Stimulated activated CD8-positive, alpha-beta memory T cell treated with anti-CD3 and anti-CD28 coated beads, Interleukin-12 subunit alpha, Interleukin-12 subunit beta, amount 100 ng/mL, for 1 hour (primary cell): ENCODE measurements around the gene RSRP1.
A peak's percentile ranks its signal among the peaks of the same experiment; 100 is the strongest.

Source experiments
- DNase-seq: peaks from one replicate; pipeline ENCODE4 v3.0.0-alpha.2; 2020; ENCODE audit warnings: low read depth

Gene RSRP1

GRCh38 chr1:25217598-25218232, 29.5 kb downstream of the RSRP1 start:
- no peak for DNase-seq

- DNase-seq: no peak
Measured at GRCh38 chr1:25217015-25217414, 30.2 kb downstream of the RSRP1 start.

- DNase-seq: no peak
Measured at GRCh38 chr1:25216123-25216522, 31.1 kb downstream of the RSRP1 start.

GRCh38 chr1:25212725-25213124, 34.5 kb downstream of the RSRP1 start:
- DNase-seq: no peak

GRCh38 chr1:25210728-25211127, 36.5 kb downstream of the RSRP1 start:
- no peak for DNase-seq

GRCh38 chr1:25209516-25209915, 37.7 kb downstream of the RSRP1 start:
- no peak for DNase-seq

GRCh38 chr1:25208561-25209222, 38.6 kb downstream of the RSRP1 start:
- no peak for DNase-seq

- DNase-seq: no peak
Measured at GRCh38 chr1:25208092-25208491, 39.2 kb downstream of the RSRP1 start.

- DNase-seq: no peak
Measured at GRCh38 chr1:25206201-25206600, 41.1 kb downstream of the RSRP1 start.

GRCh38 chr1:25205786-25206185, 41.5 kb downstream of the RSRP1 start:
- no peak for DNase-seq

- DNase-seq: peak; percentile 6
Measured at GRCh38 chr1:25204797-25205480, 42.3 kb downstream of the RSRP1 start.

- DNase-seq: no peak
Measured at GRCh38 chr1:25201006-25201405, 46.2 kb downstream of the RSRP1 start.

- no peak for DNase-seq
Measured at GRCh38 chr1:25199819-25200620, 47.2 kb downstream of the RSRP1 start.

- DNase-seq: no peak
Measured at GRCh38 chr1:25198663-25199252, 48.5 kb downstream of the RSRP1 start.

- DNase-seq: no peak
Measured at GRCh38 chr1:25197982-25198662, 49.1 kb downstream of the RSRP1 start.

- DNase-seq: no peak
Measured at GRCh38 chr1:25197235-25197975, 49.8 kb downstream of the RSRP1 start.

GRCh38 chr1:25196830-25197229, 50.4 kb downstream of the RSRP1 start:
- no peak for DNase-seq

- no peak for DNase-seq
Measured at GRCh38 chr1:25195835-25196234, 51.4 kb downstream of the RSRP1 start.

- no peak for DNase-seq
Measured at GRCh38 chr1:25194572-25195020, 52.7 kb downstream of the RSRP1 start.

- DNase-seq: no peak
Measured at GRCh38 chr1:25194054-25194453, 53.2 kb downstream of the RSRP1 start.

GRCh38 chr1:25193229-25193628, 54.0 kb downstream of the RSRP1 start:
- DNase-seq: no peak
